Upper lobe of right lung (tissue), 1 donor: ENCODE measurements around the gene DCAF7. TPM values are rescaled to one million over a fixed set of nuclear protein-coding genes. Genes with fewer than 3 reads are reported as not detected.
A peak's percentile ranks its signal among the peaks of the same experiment; 100 is the strongest.

ENCODE experiments used
- ATAC-seq: fragments of 200-7000 bp; cut with Tn5 transposase; one replicate; pipeline ENCODE4 v1.9.1; 2020; ENCODE audit warnings: mild to moderate bottlenecking, moderate library complexity
- DNase-seq: peaks from one replicate; pipeline ENCODE4 v3.0.0-alpha.2; 2020
- H3K27ac ChIP-seq: fragments of 200-600 bp; one replicate; pipeline ENCODE4 v1.8.0; 2022
- H3K27me3 ChIP-seq: fragments of 200-600 bp; one replicate; pipeline ENCODE4 v1.8.0; 2022; ENCODE audit warnings: mild to moderate bottlenecking
- H3K36me3 ChIP-seq: fragments of 200-600 bp; one replicate; pipeline ENCODE4 v1.8.0; 2022
- H3K4me1 ChIP-seq: fragments of 200-600 bp; one replicate; pipeline ENCODE4 v1.8.0; 2022
- H3K4me3 ChIP-seq: fragments of 200-600 bp; one replicate; pipeline ENCODE4 v1.8.0; 2022; ENCODE audit warnings: mild to moderate bottlenecking
- H3K9me3 ChIP-seq: fragments of 200-600 bp; one replicate; pipeline ENCODE4 v1.8.0; 2022
- CTCF ChIP-seq: fragments of 200-600 bp; IDR thresholded peaks from one replicate; pipeline ENCODE4 v1.8.0; 2022; ENCODE audit warnings: antibody characterized with exemption
- intact Hi-C: fragments of 100-400 bp; cut with DNase I; formaldehyde crosslinking; loops from one replicate; pipeline ENCODE4 v1.11.0; 2022
- total RNA-seq: library from RNA; stranded (reverse); fragmentation: NEBNext Ultra II Directional; extraction: Animal tissue kit (Norgen Biotek cat#: 25700); gene quantifications from one replicate; pipeline ENCODE4 v1.2.1, GENCODE V29; 2021
- donor health status: DM: no; HTN: yes; CAD: no; lungs with severe emphysema.

The DCAF7 gene
- total RNA-seq, 1 donor from 2014 or later = 79.9 TPM

GRCh38 chr17:63626551-63627180 lies 76.4 kb downstream of the DCAF7 start:
- DNase-seq (no peak), ATAC-seq (no peak)
- intact Hi-C loops = no loop called here
- Histone ChIP-seq H3K27ac (peak overlapping the region; percentile 7), H3K4me3 (no peak overlapping the region), H3K4me1 (peaks cover 61% of the 10 kb centered on the region), H3K36me3 (peaks cover 8% of the 10 kb centered on the region), H3K9me3 (no peaks in the 10 kb centered on the region), H3K27me3 (no peaks in the 10 kb centered on the region)
- TF ChIP-seq CTCF = no peak

GRCh38 chr17:63629627-63630026 lies 79.3 kb downstream of the DCAF7 start:
- no peaks in the 10 kb centered on the region for H3K9me3 ChIP-seq
- intact Hi-C loops = no loop called here
- TF ChIP-seq CTCF = no peak
- DNase-seq (no peak), ATAC-seq (peak; percentile 37)
- no peak overlapping the region for H3K4me3 ChIP-seq
- H3K27ac ChIP-seq = peak overlapping the region; percentile 38
- H3K27me3 ChIP-seq = no peaks in the 10 kb centered on the region
- H3K4me1 ChIP-seq = peaks cover 62% of the 10 kb centered on the region
- peaks cover 31% of the 10 kb centered on the region for H3K36me3 ChIP-seq

- H3K27ac ChIP-seq = no peak overlapping the region
- H3K4me3 ChIP-seq = no peak overlapping the region
- intact Hi-C loops = no loop called here
- TF ChIP-seq CTCF = no peak
- no peaks in the 10 kb centered on the region for H3K27me3 ChIP-seq
- ATAC-seq = no peak
- H3K4me1 ChIP-seq = peaks cover 55% of the 10 kb centered on the region
- DNase-seq = no peak
- no peaks in the 10 kb centered on the region for H3K9me3 ChIP-seq
- H3K36me3 ChIP-seq = peaks cover 43% of the 10 kb centered on the region
Observed at GRCh38 chr17:63631062-63631461, 80.8 kb downstream of the DCAF7 start.

- Histone ChIP-seq H3K27me3 (no peaks in the 10 kb centered on the region), H3K9me3 (no peaks in the 10 kb centered on the region), H3K27ac (no peak overlapping the region), H3K4me3 (no peak overlapping the region), H3K4me1 (peaks cover 51% of the 10 kb centered on the region), H3K36me3 (peaks cover 49% of the 10 kb centered on the region)
- no peak for ATAC-seq
- intact Hi-C loops = no loop called here
- no peak for DNase-seq
- no peak for TF ChIP-seq CTCF
Observed at GRCh38 chr17:63631626-63632025, 81.3 kb downstream of the DCAF7 start.

GRCh38 chr17:63633742-63634141 lies 83.5 kb downstream of the DCAF7 start:
- TF ChIP-seq CTCF = no peak
- no peak for DNase-seq
- Histone ChIP-seq H3K36me3 (peaks cover 65% of the 10 kb centered on the region), H3K27ac (peak overlapping the region; percentile 48), H3K27me3 (no peaks in the 10 kb centered on the region), H3K4me1 (peaks cover 36% of the 10 kb centered on the region), H3K4me3 (no peak overlapping the region), H3K9me3 (no peaks in the 10 kb centered on the region)
- intact Hi-C loops = no loop called here
- no peak for ATAC-seq

GRCh38 chr17:63634163-63634562 lies 83.9 kb downstream of the DCAF7 start:
- Histone ChIP-seq H3K27me3 (no peaks in the 10 kb centered on the region), H3K9me3 (no peaks in the 10 kb centered on the region), H3K36me3 (peaks cover 64% of the 10 kb centered on the region), H3K4me1 (peaks cover 32% of the 10 kb centered on the region), H3K27ac (peak overlapping the region; percentile 48), H3K4me3 (no peak overlapping the region)
- no peak for TF ChIP-seq CTCF
- intact Hi-C loops = no loop called here
- ATAC-seq (peak; percentile 71), DNase-seq (no peak)
